22Rv1 (cell line): Measurements from ENCODE around the gene GOLGA6L9.
"Not testable (repeated sequence)": the region's sequence is repeated elsewhere in the genome, so short reads cannot be mapped to it uniquely, and the experiment has no call there.

Experiments
- CTCF ChIP-seq: fragments of 450-650 bp; IDR thresholded peaks from 2 replicates; pipeline ENCODE4 v1.5.1; 2017; ENCODE audit warnings: mild to moderate bottlenecking
- ZFX ChIP-seq: fragments of 450-650 bp; IDR thresholded peaks from 2 replicates; pipeline ENCODE4 v1.6.1; 2017; ENCODE audit warnings: antibody characterized with exemption, borderline replicate concordance

GRCh38 chr15:82468205-82468604, 38.6 kb downstream of the GOLGA6L9 start:
- not testable (repeated sequence) for TF ChIP-seq CTCF, ZFX
